ENCODE measurements around the gene ZNF683. TPM values are rescaled to one million over a fixed set of nuclear protein-coding genes. Genes with fewer than 3 reads are reported as not detected.
A peak's percentile ranks its signal among the peaks of the same experiment; 100 is the strongest.
"Not testable (repeated sequence)": the region's sequence is repeated elsewhere in the genome, so short reads cannot be mapped to it uniquely, and the experiment has no call there.

ZNF683 gene
- total RNA-seq, 1 donor from 2014 or later: not detected

GRCh38 chr1:26378088-26378878 is 5.7 kb upstream of the ZNF683 start:
- DNase-seq (ENCODE audit: low read depth) (peak; percentile 98), FAIRE-seq (no peak)

DNA sequence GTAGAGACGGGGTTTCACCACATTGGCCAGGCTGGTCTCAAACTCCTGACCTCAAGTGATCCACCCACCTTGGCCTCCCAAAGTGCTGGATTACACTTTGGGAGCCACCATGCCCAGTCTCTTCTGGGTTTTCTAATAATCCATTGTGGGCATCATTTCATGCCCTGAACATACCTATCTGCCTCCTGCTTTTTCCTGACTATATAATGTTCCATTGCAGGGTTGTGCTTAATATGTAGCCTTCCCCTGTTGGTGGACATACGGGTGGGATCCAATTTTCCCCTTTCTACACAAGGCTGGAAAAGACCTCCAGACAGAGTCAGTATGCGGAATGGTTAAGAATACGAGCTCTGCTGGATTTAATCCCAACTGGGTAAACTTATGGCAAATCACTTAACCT is 3.5 kb upstream of the ZNF683 start:
- no peaks in the 10 kb centered on the region for H3K27me3 ChIP-seq (ENCODE audit: control insufficient read depth, insufficient read depth, low read length)
- DNase-seq (ENCODE audit: low read depth): no peak
- TF ChIP-seq, protein P1, sequence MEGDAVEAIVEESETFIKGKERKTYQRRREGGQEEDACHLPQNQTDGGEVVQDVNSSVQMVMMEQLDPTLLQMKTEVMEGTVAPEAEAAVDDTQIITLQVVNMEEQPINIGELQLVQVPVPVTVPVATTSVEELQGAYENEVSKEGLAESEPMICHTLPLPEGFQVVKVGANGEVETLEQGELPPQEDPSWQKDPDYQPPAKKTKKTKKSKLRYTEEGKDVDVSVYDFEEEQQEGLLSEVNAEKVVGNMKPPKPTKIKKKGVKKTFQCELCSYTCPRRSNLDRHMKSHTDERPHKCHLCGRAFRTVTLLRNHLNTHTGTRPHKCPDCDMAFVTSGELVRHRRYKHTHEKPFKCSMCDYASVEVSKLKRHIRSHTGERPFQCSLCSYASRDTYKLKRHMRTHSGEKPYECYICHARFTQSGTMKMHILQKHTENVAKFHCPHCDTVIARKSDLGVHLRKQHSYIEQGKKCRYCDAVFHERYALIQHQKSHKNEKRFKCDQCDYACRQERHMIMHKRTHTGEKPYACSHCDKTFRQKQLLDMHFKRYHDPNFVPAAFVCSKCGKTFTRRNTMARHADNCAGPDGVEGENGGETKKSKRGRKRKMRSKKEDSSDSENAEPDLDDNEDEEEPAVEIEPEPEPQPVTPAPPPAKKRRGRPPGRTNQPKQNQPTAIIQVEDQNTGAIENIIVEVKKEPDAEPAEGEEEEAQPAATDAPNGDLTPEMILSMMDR (IDR thresholded peaks at IDR 0.05; ENCODE audit: insufficient read depth, low read length, severe bottlenecking): no peak
- FAIRE-seq: no peak
- H3K36me3 ChIP-seq (ENCODE audit: control insufficient read depth, insufficient read depth, low read length): no peaks in the 10 kb centered on the region
- H3K4me3 ChIP-seq (ENCODE audit: low read depth, low read length): no peak overlapping the region

More at GRCh38 chr1:26378088-26378878, 5.7 kb upstream of the ZNF683 start:
- H3K27me3 ChIP-seq (ENCODE audit: control insufficient read depth, insufficient read depth, low read length): no peaks in the 10 kb centered on the region
- no peak overlapping the region for H3K4me3 ChIP-seq (ENCODE audit: low read depth, low read length)
- TF ChIP-seq, protein P1 (IDR thresholded peaks at IDR 0.05; ENCODE audit: insufficient read depth, low read length, severe bottlenecking): no peak
- no peaks in the 10 kb centered on the region for H3K36me3 ChIP-seq (ENCODE audit: control insufficient read depth, insufficient read depth, low read length)

- TF ChIP-seq, protein P1 (IDR thresholded peaks at IDR 0.05; ENCODE audit: insufficient read depth, low read length, severe bottlenecking): no peak
- no peak for FAIRE-seq
Measured at GRCh38 chr1:26375081-26375480, 2.5 kb upstream of the ZNF683 start.

DNA sequence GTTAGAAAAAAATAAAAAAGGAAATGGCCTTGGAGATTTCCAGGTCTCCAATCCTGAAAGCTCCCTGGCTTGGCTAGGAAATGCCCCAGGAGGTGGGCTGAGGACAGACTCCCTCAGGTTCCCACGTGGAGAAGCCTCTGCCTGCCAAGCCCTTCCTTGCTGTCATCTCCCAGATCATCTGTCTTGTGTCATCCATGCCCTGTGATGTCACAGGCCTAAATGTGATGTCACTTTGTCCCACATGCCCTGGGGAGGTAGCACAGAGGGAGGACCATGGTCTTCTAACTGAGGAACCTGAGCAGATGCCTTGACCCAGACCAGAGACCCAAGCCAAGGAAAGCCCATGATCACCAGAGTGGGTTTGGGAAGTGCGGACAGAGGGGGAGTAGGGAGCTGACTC is 1.8 kb upstream of the ZNF683 start:
- not testable (repeated sequence) for H3K27me3 ChIP-seq (ENCODE audit: control insufficient read depth, insufficient read depth, low read length); H3K4me3 ChIP-seq (ENCODE audit: low read depth, low read length); H3K36me3 ChIP-seq (ENCODE audit: control insufficient read depth, insufficient read depth, low read length); DNase-seq (ENCODE audit: low read depth)
- peak; percentile 100 for FAIRE-seq

More at GRCh38 chr1:26375081-26375480, 2.5 kb upstream of the ZNF683 start:
- no peak overlapping the region for H3K4me3 ChIP-seq (ENCODE audit: low read depth, low read length)
- no peaks in the 10 kb centered on the region for H3K36me3 ChIP-seq (ENCODE audit: control insufficient read depth, insufficient read depth, low read length)
- DNase-seq (ENCODE audit: low read depth): peak; percentile 27
- H3K27me3 ChIP-seq (ENCODE audit: control insufficient read depth, insufficient read depth, low read length): no peaks in the 10 kb centered on the region

GRCh38 chr1:26373789-26374188 is 1.2 kb upstream of the ZNF683 start:
- Histone ChIP-seq H3K36me3 (ENCODE audit: control insufficient read depth, insufficient read depth, low read length) (no peaks in the 10 kb centered on the region), H3K4me3 (ENCODE audit: low read depth, low read length) (no peak overlapping the region), H3K27me3 (ENCODE audit: control insufficient read depth, insufficient read depth, low read length) (no peaks in the 10 kb centered on the region)
- FAIRE-seq: no peak
- DNase-seq (ENCODE audit: low read depth): no peak
- TF ChIP-seq, protein P1 (IDR thresholded peaks at IDR 0.05; ENCODE audit: insufficient read depth, low read length, severe bottlenecking): no peak

- no peak for DNase-seq (ENCODE audit: low read depth)
- FAIRE-seq: no peak
Measured at GRCh38 chr1:26373281-26373680, 731 bp upstream of the ZNF683 start.

More at GRCh38 chr1:26373281-26373680, 731 bp upstream of the ZNF683 start:
- Histone ChIP-seq H3K4me3 (ENCODE audit: low read depth, low read length) (no peak overlapping the region), H3K36me3 (ENCODE audit: control insufficient read depth, insufficient read depth, low read length) (no peaks in the 10 kb centered on the region), H3K27me3 (ENCODE audit: control insufficient read depth, insufficient read depth, low read length) (no peaks in the 10 kb centered on the region)
- TF ChIP-seq, protein P1 (IDR thresholded peaks at IDR 0.05; ENCODE audit: insufficient read depth, low read length, severe bottlenecking): no peak

Measured in bronchial epithelial cell (primary cell).